Activated CD4-positive, alpha-beta T cell treated with anti-CD3 and anti-CD28 coated beads, Interleukin-2, amount 50 U/mL, for 16 hours (primary cell): ENCODE results near the gene LCOR.

Experiments used
- DNase-seq: peaks from one replicate; pipeline ENCODE4 v3.0.0-alpha.2; 2020

LCOR gene

GRCh38 chr10:96890580-96890979, 58.5 kb downstream of the LCOR start:
- no peak for DNase-seq

- DNase-seq, result peak; percentile 44
These were observed 59.7 kb downstream of the LCOR start for GRCh38 chr10:96891840-96892239.

GRCh38 chr10:96895662-96896424, 63.7 kb downstream of the LCOR start:
- no peak for DNase-seq

DNA sequence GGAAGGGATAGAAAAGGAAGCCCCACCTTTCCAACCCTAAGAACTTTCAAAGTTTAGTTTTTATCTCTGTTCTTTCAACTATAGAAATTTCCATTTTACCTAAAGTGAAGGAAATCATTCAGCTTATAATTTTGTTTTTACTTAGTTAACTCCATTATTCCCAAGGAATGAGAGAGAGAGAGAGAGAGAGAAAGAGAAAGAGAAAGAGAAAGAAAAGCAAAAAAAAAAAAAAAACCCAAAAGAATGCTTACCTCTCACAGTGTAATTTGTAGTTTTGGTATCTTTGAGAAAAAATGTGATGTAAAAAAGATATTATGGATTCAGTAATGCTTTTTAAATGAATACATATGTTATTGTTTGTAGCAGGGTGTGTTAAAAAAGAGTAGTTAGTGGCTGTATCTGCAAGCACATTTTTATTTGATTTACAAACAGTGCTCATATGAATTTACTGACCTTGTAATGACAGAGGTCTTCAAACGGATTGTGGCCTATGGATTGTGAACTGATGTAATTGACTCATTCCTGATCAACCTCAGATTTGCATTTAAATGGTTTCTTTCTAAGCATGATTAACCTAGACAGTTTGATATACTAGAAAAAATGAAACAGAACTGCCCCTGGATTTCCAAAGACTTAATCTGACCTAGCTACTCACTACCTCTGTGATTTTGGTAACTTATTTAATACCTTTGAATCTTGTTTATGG, 64.9 kb downstream of the LCOR start:
- DNase-seq, result peak; percentile 18

GRCh38 chr10:96902117-96902516, 70.0 kb downstream of the LCOR start:
- DNase-seq, result no peak

GRCh38 chr10:96902731-96903358, 70.7 kb downstream of the LCOR start:
- no peak for DNase-seq

DNA sequence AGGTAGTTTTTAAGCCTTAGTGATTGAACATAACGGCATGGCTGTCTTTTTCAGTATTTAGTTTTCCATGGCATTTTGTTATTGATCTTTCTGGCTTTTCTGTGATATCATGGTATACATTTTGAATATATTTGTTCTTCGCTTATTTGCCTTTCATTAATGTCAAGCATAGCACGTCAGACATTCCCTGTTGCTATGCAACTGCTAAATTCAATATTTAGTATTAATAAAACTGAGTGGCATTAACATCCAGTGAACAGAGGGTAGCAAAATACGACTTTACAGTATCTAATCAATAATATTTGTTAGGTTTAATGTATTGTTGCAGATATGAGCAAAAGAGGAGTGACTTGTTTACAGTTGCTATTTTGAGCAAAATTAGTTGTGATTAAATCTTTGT, 72.5 kb downstream of the LCOR start:
- DNase-seq, result no peak

- DNase-seq, result no peak
These were observed 74.8 kb downstream of the LCOR start for GRCh38 chr10:96906864-96907263.

GRCh38 chr10:96910488-96911395, 78.6 kb downstream of the LCOR start:
- DNase-seq, result peak; percentile 50

DNA sequence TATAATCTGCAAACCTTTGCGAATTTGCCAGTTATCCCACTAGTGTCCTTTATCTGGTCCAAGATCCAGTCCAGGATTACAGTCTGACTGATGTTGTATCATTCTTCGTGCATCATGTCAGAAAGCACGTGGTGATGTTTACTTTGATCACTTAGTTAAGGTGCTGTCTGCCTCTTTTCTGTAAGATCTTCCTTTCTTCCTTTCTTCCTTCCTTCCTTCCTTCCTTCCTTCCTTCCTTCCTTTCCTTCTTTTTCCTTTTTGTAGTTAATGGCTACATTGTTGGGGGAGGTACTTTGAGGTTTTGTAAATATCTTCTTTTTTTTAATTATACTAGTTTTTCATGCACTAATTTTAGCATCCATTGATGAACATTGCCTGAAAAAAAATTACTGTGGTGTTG, 80.3 kb downstream of the LCOR start:
- no peak for DNase-seq

DNA sequence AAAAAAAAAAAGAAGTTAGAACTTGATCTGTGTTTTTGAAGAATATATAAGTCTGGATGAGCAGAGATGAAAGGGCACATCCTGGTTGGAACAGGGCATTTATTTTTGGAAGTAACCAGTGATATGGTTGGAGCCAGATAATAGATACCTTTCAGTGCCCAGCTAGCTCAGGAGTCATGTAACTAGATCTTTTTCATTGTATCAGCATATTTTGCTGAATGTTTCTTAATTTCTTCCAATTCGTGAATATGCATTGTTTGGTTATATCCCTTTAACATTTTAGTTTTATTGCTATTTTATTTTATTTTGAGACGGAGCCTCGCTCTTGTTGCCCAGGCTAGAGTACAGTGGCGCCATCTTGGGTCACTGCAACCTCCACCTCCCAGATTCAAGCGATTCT, 81.8 kb downstream of the LCOR start:
- DNase-seq, result no peak

- DNase-seq, result no peak
These were observed 85.5 kb downstream of the LCOR start for GRCh38 chr10:96917628-96918027.

GRCh38 chr10:96918214-96919002, 86.3 kb downstream of the LCOR start:
- no peak for DNase-seq

- DNase-seq, result no peak
These were observed 87.8 kb downstream of the LCOR start for GRCh38 chr10:96919785-96920430.

GRCh38 chr10:96921655-96922054, 89.6 kb downstream of the LCOR start:
- no peak for DNase-seq

- no peak for DNase-seq
These were observed 91.2 kb downstream of the LCOR start for GRCh38 chr10:96922978-96923948.

DNA sequence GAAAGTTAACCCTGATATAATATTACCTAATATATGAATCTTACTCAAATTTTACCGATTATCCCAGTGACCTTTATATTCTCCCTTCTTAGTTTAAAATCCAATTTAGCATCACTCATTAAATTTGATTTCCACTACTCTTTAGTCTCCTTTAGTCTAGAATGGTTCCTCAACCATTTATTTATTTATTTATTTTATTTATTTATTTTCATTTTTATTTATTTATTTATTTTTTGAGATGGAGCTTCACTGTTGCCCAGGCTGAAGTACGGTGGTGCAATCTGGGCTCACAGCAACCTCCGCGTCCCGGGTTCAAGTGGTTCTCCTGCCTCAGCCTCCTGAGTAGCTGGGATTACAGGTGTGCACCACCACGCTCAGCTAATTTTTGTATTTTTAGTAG, 92.8 kb downstream of the LCOR start:
- DNase-seq, result no peak

GRCh38 chr10:96930469-96930868, 98.4 kb downstream of the LCOR start:
- DNase-seq, result no peak

- DNase-seq, result no peak
These were observed 103.0 kb downstream of the LCOR start for GRCh38 chr10:96935148-96935547.

DNA sequence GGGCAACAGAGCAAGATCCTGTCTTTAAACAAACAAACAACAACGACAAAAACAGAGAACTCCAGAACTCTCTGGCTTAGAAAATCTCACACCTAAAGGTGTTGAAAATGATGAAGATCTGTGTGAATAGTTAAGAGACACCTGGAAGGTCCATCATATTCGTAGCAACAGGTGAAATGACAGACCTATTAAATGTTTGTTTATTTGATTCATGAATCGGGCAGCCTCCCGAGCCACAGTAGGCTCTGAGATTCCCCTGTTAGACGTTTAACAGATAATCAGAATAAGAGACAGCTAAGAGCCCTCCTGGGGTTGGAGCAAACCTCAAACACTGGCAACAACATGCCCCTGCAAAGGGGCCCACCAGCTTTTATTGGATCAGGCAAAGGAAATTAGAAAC, 103.7 kb downstream of the LCOR start:
- no peak for DNase-seq
